Upper lobe of right lung (tissue), 1 donor: Measurements from ENCODE around the gene RRAGA. TPM values are rescaled to one million over a fixed set of nuclear protein-coding genes. Genes with fewer than 3 reads are reported as not detected.
"Not testable (repeated sequence)": the region's sequence is repeated elsewhere in the genome, so short reads cannot be mapped to it uniquely, and the experiment has no call there.

Experiments
- ATAC-seq: fragments of 200-7000 bp; cut with Tn5 transposase; one replicate; pipeline ENCODE4 v1.9.1; 2020; ENCODE audit warnings: mild to moderate bottlenecking, moderate library complexity
- DNase-seq: peaks from one replicate; pipeline ENCODE4 v3.0.0-alpha.2; 2020
- H3K27ac ChIP-seq: fragments of 200-600 bp; one replicate; pipeline ENCODE4 v1.8.0; 2022
- H3K27me3 ChIP-seq: fragments of 200-600 bp; one replicate; pipeline ENCODE4 v1.8.0; 2022; ENCODE audit warnings: mild to moderate bottlenecking
- H3K36me3 ChIP-seq: fragments of 200-600 bp; one replicate; pipeline ENCODE4 v1.8.0; 2022
- H3K4me1 ChIP-seq: fragments of 200-600 bp; one replicate; pipeline ENCODE4 v1.8.0; 2022
- H3K4me3 ChIP-seq: fragments of 200-600 bp; one replicate; pipeline ENCODE4 v1.8.0; 2022; ENCODE audit warnings: mild to moderate bottlenecking
- H3K9me3 ChIP-seq: fragments of 200-600 bp; one replicate; pipeline ENCODE4 v1.8.0; 2022
- CTCF ChIP-seq: fragments of 200-600 bp; IDR thresholded peaks from one replicate; pipeline ENCODE4 v1.8.0; 2022; ENCODE audit warnings: antibody characterized with exemption
- intact Hi-C: fragments of 100-400 bp; cut with DNase I; formaldehyde crosslinking; loops from one replicate; pipeline ENCODE4 v1.11.0; 2022
- total RNA-seq: library from RNA; stranded (reverse); fragmentation: NEBNext Ultra II Directional; extraction: Animal tissue kit (Norgen Biotek cat#: 25700); gene quantifications from one replicate; pipeline ENCODE4 v1.2.1, GENCODE V29; 2021
- donor health status: DM: no; HTN: yes; CAD: no; lungs with severe emphysema.

Gene RRAGA
- total RNA-seq, 1 donor from 2014 or later = 71.4 TPM

GRCh38 chr9:19087106-19088000 lies 38.1 kb downstream of the RRAGA start:
- Histone ChIP-seq H3K27me3 (no peaks in the 10 kb centered on the region), H3K27ac (no peak overlapping the region), H3K36me3 (peaks cover 70% of the 10 kb centered on the region), H3K4me1 (no peaks in the 10 kb centered on the region), H3K4me3 (no peak overlapping the region), H3K9me3 (no peaks in the 10 kb centered on the region)
- intact Hi-C loops = no loop called here
- no peak for DNase-seq
- TF ChIP-seq CTCF = no peak
- ATAC-seq = peak; percentile 56

- H3K27ac ChIP-seq, intact Hi-C loops, H3K4me3 ChIP-seq, H3K27me3 ChIP-seq, DNase-seq, H3K9me3 ChIP-seq, ATAC-seq: not testable (repeated sequence)
- H3K36me3 ChIP-seq = peaks cover 28% of the 10 kb centered on the region
- peaks cover 11% of the 10 kb centered on the region for H3K4me1 ChIP-seq
These were observed 48.2 kb downstream of the RRAGA start for GRCh38 chr9:19097431-19097830.

Other genes starting within 250 kb of the RRAGA start
- gene SAXO1, start 16.2 kb upstream of the RRAGA start, total RNA-seq = 0.12 TPM
- gene HAUS6, start 53.5 kb downstream of the RRAGA start, total RNA-seq = 5.8 TPM
- gene PLIN2, start 78.1 kb downstream of the RRAGA start, total RNA-seq = 231 TPM
- gene DENND4C, start 181.3 kb downstream of the RRAGA start, total RNA-seq = 105 TPM